ENCODE results near the gene COL15A1.

DNA sequence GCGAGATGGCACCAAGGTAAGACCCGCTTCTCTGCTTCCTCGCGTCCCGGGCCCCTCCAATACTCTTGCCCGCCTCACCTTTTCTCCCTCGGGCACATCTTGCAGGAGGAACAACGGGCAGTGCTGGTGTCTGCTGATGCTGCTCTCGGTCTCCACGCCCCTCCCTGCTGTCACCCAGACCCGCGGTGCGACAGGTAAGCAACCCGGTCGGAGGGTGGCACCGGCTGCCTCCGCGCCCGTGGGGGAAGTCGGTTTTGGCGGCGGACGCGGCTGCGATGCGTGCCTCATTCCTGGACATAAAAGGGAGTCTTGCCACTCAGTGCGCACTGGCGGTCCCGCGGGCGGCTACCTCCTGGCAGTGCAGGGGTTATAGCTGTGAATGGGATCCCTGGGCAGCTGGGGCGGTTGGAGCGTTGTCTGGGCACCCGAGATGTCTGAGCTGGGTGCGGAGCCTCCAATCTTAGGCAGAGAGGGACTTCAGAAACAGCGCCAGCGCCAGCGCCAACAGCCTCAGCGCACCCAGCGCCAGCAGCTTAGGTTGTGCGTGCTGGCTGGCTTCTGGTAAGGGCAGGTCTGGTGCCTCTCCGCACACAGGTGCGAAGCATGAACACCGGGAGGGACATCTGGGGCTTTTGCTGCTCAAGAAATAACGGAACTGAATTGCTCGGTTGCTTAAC is 488 bp downstream of the COL15A1 start:
- TF ChIP-seq, protein P1, sequence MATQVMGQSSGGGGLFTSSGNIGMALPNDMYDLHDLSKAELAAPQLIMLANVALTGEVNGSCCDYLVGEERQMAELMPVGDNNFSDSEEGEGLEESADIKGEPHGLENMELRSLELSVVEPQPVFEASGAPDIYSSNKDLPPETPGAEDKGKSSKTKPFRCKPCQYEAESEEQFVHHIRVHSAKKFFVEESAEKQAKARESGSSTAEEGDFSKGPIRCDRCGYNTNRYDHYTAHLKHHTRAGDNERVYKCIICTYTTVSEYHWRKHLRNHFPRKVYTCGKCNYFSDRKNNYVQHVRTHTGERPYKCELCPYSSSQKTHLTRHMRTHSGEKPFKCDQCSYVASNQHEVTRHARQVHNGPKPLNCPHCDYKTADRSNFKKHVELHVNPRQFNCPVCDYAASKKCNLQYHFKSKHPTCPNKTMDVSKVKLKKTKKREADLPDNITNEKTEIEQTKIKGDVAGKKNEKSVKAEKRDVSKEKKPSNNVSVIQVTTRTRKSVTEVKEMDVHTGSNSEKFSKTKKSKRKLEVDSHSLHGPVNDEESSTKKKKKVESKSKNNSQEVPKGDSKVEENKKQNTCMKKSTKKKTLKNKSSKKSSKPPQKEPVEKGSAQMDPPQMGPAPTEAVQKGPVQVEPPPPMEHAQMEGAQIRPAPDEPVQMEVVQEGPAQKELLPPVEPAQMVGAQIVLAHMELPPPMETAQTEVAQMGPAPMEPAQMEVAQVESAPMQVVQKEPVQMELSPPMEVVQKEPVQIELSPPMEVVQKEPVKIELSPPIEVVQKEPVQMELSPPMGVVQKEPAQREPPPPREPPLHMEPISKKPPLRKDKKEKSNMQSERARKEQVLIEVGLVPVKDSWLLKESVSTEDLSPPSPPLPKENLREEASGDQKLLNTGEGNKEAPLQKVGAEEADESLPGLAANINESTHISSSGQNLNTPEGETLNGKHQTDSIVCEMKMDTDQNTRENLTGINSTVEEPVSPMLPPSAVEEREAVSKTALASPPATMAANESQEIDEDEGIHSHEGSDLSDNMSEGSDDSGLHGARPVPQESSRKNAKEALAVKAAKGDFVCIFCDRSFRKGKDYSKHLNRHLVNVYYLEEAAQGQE (IDR thresholded peaks at IDR 0.05; ENCODE audit: insufficient replicate concordance, low read depth) = no peak
- TF ChIP-seq, protein P2, sequence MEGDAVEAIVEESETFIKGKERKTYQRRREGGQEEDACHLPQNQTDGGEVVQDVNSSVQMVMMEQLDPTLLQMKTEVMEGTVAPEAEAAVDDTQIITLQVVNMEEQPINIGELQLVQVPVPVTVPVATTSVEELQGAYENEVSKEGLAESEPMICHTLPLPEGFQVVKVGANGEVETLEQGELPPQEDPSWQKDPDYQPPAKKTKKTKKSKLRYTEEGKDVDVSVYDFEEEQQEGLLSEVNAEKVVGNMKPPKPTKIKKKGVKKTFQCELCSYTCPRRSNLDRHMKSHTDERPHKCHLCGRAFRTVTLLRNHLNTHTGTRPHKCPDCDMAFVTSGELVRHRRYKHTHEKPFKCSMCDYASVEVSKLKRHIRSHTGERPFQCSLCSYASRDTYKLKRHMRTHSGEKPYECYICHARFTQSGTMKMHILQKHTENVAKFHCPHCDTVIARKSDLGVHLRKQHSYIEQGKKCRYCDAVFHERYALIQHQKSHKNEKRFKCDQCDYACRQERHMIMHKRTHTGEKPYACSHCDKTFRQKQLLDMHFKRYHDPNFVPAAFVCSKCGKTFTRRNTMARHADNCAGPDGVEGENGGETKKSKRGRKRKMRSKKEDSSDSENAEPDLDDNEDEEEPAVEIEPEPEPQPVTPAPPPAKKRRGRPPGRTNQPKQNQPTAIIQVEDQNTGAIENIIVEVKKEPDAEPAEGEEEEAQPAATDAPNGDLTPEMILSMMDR (IDR thresholded peaks at IDR 0.05; ENCODE audit: insufficient read depth, low read length) = no peak
- no peak for TF ChIP-seq POLR2AphosphoS5 (IDR thresholded peaks at IDR 0.05; ENCODE audit: low read depth)
- TF ChIP-seq SPI1 (IDR thresholded peaks at IDR 0.05; ENCODE audit: borderline replicate concordance, low read depth) = no peak; the same call in 1 of the 2 replicates
